Measurements from ENCODE around the gene SCUBE3.

- TF ChIP-seq ELF4 (CRISPR knock-in tag; IDR thresholded peaks at IDR 0.05) (no peak), ZNF699 (CRISPR knock-in tag; IDR thresholded peaks at IDR 0.05; ENCODE audit: insufficient replicate concordance) (no peak), HNRNPK (IDR thresholded peaks at IDR 0.05; ENCODE audit: low read depth, low read length, poor library complexity, severe bottlenecking) (no peak), JUND (IDR thresholded peaks at IDR 0.05; ENCODE audit: borderline replicate concordance, low read depth, low read length) (no peak), JUND (tag; IDR thresholded peaks at IDR 0.05; ENCODE audit: borderline replicate concordance, low read depth, low read length) (no peak), ZNF609 (CRISPR knock-in tag; IDR thresholded peaks at IDR 0.05; ENCODE audit: borderline replicate concordance) (no peak), ETS1 (conservative IDR thresholded peaks at IDR 0.05; ENCODE audit: control insufficient read depth, low read depth, low read length) (no peak), SMARCC2 (IDR thresholded peaks at IDR 0.05; ENCODE audit: low read depth) (no peak), BHLHE40 (IDR thresholded peaks at IDR 0.05; ENCODE audit: low read length) (no peak), POLR2A (conservative IDR thresholded peaks at IDR 0.05) (no peak)
Measured at GRCh38 chr6:35219683-35220326, 6.0 kb downstream of the SCUBE3 start.
